HT-29 (cell line): ENCODE measurements around the gene TNRC6C. TPM values are rescaled to one million over a fixed set of nuclear protein-coding genes. Genes with fewer than 3 reads are reported as not detected.
"Not testable (repeated sequence)": the region's sequence is repeated elsewhere in the genome, so short reads cannot be mapped to it uniquely, and the experiment has no call there.

Source experiments
- DNase-seq: peaks from one replicate; pipeline ENCODE4 v3.0.0-alpha.2; 2015; ENCODE audit warnings: low spot score
- total RNA-seq: library from RNA; depleted of rRNA; stranded (reverse); fragments of >200 nt; shearing (Covaris generic); gene quantifications from 2 replicates; pipeline ENCODE4 v1.2.3, GENCODE V29; 2014

The TNRC6C gene
- total RNA-seq, 1 experiment from 2014 or later: 7.2 TPM

DNA sequence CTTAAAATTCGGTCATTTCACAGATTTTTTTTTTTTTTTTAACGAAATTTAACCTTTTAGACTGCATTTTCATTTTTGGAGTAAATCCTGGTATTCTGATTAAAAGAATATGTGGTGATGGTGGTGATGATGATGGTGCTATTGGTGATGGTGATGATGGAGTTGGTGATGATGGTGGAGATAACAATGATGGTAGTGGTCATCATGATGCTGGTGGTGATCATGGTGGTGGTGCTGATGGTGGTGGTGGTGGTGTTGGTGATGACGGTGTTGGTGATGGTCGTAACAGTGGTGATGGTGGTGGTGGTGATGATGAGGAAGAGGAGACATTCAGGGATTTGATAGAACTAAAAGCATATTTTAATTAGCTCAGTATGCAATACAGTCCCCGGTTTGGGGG lies 84.0 kb downstream of the TNRC6C start:
- DNase-seq: no peak

DNA sequence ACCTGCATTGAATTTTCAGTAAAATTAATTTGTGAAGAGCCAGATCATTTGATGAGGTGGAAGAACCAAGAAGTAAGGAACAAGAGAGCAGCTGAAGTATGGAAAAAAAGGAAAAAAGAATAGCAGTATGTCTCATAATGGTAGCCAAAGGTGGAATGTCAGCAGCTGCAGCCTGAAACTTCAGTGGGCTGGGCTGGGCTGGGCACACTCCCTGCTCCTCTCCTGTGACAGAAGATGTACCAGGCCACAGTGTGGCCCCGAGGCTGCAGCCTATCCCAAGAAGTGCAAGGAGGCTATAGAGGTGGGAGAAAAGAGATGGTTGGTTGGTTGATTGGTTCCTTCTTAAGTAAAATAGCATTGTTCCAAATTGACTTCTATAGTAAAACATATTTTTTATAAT lies 84.5 kb downstream of the TNRC6C start:
- DNase-seq: no peak

DNA sequence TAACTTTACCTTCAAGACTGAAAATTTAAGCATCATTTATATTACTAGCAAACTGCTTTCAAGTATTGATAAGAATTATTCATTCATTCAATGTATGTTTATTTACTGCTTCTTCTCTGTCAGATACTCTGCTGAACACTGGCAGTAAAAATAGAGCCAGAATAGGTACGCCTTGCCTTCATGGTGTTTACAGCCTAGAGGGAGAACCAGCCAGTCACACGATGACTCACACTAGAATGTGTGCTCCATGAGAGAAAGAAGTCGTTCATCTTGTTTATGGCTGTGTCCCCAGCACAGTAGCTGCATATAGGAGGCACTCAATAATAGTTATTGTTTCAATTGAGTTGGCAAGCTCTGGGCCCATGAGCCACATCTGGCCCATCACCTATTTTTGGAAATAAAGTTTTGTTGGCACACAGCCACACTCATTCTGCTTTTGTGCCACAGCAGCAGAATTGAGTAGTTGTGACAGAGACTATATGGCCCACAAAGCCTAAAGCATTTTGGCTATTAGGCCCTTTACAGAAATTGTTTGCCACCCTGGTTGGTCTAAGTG lies 85.9 kb downstream of the TNRC6C start:
- DNase-seq: no peak

DNA sequence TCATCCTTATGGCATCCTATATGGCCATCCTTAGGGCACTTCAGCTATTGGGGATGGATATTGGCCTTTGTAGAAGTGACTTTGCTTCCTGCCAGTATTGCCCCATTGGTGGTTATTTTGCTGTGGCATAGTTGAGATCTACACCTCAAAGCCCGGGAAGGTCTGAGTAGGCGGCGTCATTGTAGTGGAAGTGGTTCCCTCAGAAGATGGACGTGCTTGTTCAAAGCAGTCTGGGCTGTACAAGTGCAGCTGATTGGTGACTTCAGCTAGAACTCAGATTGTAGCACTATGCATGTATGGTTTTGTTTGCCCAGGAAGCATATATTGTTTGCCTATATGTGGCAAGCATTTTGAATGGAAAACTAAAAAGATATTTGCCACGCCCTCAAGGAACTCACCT lies 86.8 kb downstream of the TNRC6C start:
- no peak for DNase-seq

DNA sequence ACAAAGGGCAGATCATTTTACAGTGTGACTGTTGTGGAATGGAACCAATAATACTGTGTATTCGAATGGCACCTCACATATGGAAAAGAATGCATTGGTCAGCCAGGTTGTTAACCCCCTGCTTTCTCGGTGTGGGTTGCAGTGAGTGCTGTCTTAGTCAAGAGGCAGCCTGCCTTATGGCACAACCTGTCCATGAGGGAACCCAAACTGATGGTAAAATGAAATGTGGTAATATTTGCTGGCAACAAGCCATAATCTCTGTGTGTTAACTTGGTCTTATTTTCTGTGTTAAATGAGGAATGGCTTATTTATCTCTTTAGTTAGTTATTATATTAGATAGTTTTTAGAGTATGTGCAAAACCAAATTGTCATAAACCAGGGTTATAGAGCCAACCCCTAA lies 88.4 kb downstream of the TNRC6C start:
- no peak for DNase-seq

DNA sequence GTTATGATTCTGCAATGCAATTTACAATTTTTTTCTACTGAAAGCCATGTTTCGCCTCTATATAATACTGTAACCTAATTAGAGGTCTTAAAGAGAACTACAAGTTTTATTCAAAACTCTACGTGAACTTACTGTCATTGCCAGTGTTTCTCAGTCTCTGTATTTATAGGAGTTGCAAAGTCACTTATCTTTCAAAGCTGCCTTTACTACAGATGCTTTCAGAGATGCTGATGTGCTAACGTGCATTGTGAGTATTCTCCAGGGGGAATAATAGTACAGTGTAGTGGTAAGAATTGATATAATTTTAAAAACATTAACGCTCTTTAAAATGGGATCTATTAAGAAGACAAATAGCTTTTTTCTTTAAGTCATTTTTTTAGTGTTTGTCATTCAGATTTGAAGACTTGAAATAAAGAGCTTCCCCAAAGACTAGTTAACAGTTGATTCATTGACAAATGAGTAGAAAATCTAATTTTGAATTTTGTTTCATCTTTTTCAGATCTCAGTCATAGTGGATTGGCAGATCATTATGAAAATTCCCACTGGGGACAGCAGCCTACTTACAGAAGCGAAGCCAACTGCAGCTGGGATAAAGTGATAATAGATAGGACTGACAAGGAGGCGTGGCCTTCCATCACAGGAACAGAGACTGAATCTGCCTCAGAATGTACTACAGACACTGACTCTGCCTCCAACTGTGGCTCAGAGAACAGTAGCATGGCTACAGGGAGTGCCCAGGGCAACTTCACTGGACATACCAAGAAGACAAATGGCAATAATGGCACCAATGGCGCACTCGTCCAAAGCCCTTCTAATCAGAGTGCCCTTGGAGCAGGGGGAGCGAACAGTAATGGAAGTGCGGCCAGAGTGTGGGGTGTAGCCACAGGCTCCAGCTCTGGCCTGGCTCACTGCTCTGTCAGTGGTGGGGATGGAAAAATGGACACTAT lies 90.1 kb downstream of the TNRC6C start:
- DNase-seq: no peak

DNA sequence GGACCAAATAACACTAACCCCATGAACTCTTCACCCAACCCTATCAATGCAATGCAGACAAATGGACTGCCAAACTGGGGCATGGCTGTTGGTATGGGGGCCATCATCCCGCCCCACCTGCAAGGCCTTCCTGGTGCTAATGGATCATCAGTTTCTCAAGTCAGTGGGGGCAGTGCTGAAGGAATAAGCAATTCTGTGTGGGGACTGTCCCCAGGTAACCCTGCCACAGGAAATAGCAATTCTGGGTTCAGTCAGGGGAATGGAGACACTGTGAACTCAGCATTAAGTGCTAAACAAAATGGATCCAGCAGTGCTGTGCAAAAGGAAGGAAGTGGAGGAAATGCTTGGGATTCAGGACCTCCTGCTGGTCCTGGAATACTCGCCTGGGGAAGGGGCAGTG lies 91.1 kb downstream of the TNRC6C start:
- no peak for DNase-seq

DNA sequence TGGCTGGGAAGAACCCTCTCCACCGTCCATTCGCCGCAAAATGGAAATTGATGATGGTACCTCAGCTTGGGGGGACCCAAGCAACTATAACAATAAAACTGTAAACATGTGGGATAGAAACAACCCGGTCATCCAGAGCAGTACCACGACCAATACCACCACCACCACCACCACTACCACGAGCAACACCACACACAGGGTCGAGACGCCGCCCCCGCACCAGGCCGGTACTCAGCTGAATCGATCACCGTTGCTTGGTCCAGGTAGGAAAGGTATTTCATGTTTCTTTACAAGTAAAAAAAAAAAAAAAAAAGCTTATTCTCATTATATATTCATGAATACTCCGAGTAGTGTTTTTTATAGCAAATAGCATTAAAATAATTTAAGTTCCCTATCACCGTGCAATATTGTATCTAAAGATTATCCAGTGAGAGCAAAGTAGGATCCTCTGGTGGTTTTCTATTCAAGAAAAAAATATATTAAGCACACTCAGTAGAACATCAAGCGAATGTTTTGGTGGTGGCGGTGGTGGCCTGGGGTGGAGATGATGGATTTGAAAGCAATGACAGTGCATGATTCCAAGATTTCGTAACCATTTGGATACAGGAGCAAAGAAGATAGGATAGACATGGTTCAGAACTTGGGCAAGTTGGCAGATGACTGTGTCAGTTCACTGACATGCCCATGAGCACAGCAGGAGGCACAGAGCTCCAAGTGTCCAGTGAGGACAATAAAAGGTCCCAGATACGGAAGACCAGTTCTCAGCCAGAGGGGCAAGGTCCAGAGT lies 92.9 kb downstream of the TNRC6C start:
- no peak for DNase-seq

DNA sequence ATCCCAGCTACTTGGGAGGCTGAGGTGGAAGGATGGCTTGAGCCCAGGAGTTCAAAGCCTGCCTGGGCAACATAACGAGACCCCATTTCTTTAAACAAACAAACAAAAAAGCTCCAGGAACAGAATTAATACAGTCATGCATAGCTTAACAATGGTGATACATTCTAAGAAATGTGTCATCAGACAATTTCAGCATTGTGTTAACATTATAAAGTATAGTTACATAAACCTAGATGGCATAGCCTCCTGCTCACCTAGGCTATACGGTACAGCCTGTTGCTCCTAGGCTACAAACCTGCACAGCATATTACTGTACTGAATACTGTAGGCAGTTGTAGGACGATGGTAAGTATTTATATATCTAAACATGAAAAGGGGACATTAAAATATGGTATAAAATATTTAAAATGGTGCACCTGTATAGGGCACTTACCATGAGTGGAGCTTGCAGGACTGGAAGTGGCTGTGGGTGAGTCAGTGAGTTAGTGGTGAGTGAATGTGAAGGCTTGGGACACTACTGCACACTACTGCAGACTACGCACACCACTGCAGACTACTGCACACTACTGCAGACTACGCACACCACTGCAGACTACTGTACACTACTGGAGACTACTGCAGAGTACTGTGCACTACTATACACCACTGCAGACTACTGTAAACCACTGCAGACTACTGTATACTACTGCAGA lies 95.4 kb downstream of the TNRC6C start:
- DNase-seq: no peak

DNA sequence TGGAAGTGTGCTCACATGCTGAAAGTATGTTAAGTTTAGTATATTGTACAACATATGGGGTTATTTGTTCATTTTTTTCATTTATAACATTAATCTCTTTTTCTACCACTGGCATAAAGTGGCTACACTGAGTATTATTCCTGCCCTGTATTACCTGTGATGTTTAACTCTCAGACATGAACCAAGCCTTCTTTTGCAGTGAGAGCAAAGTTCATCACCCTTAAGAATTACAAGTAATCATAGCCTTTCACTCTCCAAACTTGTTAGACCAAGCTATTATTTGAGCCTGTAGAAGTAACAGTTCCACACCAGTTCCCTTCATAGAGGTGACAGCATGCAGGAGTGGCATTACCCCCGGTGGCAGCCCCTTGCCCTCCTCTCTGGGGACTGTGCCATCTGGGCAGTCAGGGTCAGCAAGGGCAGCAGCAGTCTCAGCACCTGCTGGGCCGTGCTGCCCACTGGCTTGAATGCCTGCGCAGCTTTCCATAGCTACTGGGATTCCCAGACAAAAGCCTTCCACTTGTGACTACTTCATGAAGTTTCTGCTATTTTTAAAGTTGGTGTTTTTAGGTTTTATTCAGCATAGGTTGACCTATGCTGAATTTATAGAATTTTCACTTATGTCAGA lies 98.7 kb downstream of the TNRC6C start:
- no peak for DNase-seq

DNA sequence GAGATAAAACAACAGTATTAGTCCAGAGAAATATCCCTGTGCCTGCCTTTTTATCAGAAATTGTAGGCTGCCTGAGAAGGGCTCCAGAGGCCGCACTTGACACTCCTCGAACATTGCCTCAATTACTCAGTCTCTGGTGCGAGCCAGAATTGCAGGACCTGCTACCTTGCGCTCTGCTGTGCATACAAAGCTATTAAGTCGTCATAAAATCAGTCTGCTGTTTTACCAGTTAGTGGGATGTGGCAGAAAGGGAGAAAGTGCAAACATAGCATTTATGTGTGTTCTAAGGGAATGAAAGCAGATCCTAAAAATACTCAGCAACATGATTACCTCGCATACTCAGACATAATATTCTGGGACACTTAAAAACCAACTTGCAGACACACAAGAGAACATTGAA lies 99.5 kb downstream of the TNRC6C start:
- DNase-seq: no peak

DNA sequence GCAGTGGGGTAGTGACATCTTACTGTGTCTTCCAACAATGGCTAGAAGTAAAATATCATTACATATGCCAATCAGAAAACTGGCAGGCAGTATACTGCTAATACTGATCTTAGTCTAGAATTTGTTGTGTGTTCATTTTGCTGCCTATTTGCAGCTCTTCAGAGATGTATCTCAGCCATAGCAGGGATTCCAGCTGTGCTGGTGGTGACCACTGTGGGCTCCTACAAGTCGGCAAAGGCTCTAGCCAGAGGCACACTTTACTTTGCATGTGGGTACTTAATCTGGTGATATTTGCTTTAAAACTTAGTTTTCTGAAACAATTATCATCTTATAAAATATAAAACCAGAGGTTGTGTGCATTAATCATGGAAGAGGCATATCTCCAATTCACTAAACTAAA lies 100.1 kb downstream of the TNRC6C start:
- DNase-seq: no peak

DNA sequence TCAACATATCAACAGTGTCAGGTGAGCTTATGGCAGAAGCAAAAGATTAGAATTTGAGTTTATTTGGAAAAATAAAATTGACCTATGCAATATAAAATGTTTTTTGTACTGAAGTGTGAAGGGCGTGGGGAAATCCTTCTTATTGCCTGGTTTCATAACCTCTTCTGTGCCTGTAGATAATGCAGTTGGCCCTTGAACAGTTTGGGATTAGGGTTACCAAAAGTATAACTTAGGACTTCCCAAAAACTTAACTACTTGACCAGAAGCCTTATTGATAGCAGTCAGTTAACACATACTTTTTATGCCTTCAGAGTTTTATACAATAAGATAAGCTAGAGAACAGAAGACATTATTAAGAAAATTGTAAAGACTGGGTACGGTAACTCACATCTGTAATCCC lies 104.1 kb downstream of the TNRC6C start:
- DNase-seq: no peak

DNA sequence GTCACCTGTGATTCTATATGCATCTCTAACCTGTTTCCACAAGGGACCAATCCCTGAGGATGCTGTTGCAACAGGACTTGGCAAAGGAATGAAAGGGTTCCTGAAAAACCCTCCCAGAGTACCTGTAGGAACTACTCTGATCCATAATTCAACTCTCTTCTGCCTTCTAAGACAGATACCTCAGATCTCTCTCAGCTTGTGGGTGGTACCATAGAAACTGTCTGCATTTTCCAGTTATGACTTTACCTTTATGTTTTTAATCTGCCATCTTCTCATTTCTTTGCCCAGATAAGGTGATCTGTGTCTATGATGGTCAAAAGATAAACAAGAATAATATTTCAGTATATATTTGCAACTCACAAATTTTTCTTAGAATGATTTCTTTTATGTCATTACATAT lies 105.0 kb downstream of the TNRC6C start:
- no peak for DNase-seq

DNA sequence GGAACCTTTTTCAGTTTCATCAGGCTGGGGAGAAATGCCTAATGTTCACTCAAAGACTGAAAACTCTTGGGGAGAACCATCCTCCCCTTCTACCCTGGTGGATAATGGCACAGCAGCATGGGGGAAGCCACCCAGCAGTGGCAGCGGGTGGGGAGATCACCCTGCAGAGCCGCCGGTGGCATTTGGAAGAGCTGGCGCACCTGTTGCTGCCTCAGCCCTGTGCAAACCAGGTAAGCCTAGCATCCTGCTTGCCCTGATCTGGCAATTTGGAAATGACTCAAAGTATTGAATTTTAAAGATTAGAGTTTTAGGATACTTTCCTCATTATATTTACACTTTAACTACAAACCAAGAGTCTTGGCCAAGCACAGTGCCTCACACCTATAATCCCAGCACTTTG lies 106.2 kb downstream of the TNRC6C start:
- no peak for DNase-seq

DNA sequence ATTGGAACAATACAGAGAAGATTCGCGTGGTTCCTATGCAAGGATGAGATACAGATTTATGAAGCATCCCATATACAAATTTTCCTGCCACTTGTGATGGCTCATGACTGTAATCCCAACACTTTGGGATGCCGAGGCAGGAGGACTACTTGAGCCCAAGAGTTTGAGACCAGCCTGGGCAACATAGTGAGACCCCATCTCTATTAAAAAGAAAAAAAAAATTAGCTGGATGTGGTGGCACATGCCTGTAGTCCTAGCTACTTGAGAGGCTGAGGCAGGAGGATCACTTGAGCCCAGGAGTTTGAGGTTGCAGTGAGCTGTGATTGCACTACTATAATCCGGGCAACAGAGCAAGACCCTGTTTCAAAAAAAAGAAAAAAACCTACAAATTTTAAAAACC lies 108.5 kb downstream of the TNRC6C start:
- not testable (repeated sequence) for DNase-seq

DNA sequence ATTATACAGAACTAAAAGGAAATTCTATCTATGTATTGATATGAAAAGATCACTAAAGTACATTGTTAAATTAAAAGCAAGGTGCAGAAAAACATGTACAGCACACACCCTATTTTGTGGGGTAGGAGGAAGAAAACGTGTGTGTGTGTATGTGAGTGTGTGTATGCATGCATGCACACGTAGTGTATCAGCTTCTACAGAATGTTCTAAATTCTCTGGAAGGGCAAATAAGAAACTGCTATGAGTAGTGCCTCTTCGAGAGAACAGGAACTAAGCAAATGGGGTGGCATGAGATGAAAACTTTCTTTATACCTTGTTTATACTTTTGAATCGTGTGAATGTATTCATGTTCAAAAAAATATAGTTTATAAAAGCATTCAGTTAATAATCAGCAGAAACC lies 111.2 kb downstream of the TNRC6C start:
- no peak for DNase-seq

DNA sequence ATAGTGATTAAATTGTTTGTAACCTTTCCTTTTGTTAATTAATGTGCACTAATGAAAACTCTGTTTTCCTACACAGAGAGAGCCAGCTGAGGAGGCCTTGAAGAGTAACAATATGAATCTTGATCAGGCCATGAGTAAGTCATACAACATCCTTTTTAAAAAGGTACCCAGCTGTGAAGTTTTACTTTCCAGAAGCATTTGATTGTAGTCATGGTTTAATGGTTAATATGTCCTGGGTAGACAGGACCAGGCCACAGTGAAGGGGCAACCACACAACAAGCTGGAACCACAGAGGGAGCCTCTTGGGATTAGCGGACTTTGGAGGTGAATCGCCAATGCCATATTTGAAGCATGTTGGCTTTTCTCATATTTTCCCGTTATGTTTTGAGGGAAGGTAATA lies 114.5 kb downstream of the TNRC6C start:
- DNase-seq: no peak

DNA sequence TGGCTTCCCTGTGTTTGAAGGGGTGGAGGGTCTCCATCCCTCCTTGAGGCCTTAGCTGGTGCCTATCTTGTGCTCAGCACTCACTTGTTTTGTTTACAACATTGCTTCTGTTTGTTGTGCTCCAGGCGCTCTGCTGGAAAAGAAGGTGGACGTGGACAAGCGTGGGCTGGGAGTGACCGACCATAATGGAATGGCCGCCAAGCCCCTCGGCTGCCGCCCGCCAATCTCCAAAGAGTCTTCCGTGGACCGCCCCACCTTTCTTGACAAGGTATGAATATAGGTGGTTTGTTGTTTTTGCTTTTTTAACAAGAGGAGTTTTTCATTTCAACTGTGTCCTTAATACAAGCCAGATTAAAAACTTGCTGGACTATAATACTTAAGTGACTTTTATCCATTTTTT lies 116.5 kb downstream of the TNRC6C start:
- DNase-seq: no peak

DNA sequence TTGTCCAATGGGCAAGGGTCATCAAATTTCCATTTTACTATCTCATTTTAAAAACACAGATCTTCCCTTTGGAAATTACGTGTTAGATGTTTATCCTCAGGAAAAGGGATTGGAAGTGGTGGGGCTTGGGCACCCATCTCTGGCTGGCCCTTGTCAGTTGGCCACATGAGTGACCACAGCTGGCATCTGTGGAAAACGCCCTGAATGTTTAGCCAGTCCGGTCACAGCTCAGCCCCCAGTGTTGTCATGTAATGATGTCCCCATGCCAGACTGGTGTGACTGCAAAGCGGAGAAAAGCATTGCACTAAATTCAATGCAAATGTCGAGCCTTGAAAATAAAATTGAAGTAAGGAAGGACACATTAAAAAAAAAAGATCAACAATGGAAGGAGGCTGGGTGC lies 117.0 kb downstream of the TNRC6C start:
- DNase-seq: no peak

DNA sequence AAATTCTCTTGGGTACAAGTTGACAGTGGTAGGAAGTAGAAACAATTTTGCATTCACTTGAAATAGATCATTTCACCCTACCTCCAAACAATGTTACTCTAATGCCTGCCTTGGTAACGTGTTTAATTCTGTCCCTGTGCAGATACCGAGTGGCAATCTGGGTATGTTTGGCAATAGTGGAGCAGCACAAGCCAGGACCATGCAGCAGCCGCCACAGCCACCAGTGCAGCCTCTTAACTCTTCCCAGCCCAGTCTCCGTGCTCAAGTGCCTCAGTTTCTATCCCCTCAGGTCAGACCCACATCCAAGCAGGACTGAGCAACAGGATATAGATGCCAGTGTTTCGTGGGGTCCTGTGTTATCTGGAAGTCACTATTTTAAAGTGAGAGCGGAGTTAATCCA lies 120.8 kb downstream of the TNRC6C start:
- no peak for DNase-seq

DNA sequence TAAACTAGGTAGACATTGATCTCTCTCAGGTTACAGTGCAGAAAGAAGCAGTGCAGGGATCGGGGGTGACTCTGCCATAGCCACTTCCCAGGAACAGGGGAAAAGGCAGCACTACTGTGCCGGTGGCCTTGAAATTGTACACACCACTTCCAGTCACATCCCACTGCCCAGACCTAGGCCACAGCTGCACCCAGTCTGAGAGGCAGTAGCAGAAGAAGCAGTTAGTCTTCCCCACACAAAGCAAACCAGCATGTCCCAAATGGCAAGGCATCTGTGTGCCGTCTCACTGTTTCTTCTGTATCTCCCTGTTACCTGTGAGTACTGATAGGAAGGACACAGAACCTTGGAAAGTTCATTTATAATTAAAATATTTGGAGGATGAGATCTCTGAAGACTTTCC lies 123.0 kb downstream of the TNRC6C start:
- DNase-seq: no peak
